Glomerular visceral epithelial cell (primary cell): Measurements from ENCODE around the gene MEMO1.
A peak's percentile ranks its signal among the peaks of the same experiment; 100 is the strongest.
"Not testable (repeated sequence)": the region's sequence is repeated elsewhere in the genome, so short reads cannot be mapped to it uniquely, and the experiment has no call there.

Experiments
- DNase-seq: peaks from one replicate; pipeline ENCODE4 v3.0.0-alpha.2; 2016; ENCODE audit errors: extremely low spot score

MEMO1 gene

GRCh38 chr2:32010670-32011484 is at the start of gene MEMO1:
Gene MEMO1, minus strand, starts transcription at chr2:32011008. Its CDS starts 761 bp downstream, at chr2:32010247.
- peak; percentile 91 for DNase-seq

DNA sequence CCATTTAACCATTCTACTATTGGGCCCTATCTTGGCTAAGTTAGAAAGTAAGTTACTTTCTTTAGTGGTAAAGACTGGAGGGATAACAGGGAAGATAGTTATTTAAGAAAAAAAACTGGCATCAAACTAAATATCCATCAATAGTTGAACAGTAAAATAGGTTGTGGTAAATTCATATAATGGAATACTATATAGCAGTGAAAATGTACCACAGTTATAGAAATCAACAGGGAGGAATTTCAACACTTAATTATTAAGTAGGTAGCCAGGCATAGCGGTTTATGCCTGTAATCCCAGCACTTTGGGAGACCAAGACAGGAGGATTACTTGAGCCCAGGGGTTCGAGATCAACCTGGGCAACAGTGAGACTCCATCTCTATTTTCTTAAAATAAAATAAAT is 49.5 kb upstream of the MEMO1 start:
- no peak for DNase-seq

DNA sequence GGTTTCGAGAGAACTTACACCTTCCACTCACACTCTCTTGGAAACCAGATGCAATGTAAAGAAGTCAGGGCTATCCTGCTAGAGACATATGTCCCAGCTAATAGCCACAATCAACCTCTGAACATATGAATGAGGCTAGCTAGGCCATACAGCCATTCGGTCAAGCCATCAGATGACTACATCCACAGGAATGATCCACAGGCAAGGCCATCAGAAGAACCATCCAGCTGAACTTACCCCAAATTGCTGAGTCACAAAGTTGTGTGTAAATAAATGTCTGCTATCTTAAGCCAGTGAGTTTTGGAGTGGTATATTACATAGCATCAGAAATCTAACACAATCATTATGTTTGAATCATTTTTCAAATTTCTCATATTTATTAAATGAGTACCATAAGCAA is 47.3 kb upstream of the MEMO1 start:
- DNase-seq, result no peak

GRCh38 chr2:32054583-32054982 is 43.8 kb upstream of the MEMO1 start:
- DNase-seq, result not testable (repeated sequence)

DNA sequence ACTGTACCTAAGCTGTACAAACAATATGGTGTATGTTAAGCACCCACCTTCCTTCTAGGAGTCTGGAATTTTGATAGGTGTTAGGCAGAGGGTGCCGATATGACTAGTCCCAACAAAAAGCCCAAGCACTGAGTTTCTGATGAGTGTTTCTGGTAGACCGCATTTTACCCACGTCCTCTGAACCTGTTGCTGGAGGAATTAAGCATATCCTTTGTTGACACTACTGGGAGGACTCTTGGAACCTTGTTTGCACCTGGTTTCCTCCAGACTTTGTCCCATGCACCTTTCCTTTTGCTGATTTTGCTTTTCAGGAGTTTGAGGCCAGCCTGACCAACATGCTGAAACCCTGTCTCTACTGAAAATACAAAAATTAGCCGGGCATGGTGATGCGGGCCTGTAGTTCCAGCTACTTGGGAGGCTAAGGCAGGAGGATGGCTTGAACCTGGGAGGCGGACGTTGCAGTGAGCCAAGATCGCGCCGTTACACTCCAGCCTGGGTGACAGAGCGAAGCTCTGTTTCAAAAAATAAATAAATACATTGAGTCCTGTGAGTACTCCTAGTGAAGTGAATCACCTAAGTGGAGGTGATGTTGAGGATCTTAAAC is 41.1 kb upstream of the MEMO1 start:
- no peak for DNase-seq

DNA sequence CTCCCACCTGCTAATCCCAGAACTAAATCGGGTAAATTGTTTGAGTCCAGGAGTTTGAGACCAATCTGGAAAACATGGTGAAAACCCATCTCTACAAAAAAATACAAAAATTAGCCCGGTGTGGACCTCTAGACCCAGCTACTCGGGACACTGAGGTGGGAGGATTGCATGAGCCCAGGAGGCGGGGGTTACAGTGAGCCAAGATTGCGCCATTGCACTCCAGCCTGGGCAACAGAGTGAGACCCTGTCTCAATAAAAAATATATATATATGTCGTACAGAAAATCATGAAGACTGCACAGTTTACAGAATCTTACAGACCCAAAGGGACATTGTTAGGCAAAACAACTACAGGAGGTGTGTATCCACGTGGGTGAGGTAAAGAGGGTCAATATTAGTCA is 32.8 kb upstream of the MEMO1 start:
- DNase-seq, result no peak

- DNase-seq, result peak; percentile 93
These were observed 28.8 kb upstream of the MEMO1 start, which contains the start of gene DPY30 for GRCh38 chr2:32039447-32040219. Gene DPY30, minus strand, starts transcription at chr2:32039805. Its CDS starts 349 bp downstream, at chr2:32039456.

GRCh38 chr2:32034198-32034887 is 23.5 kb upstream of the MEMO1 start:
- DNase-seq, result peak; percentile 47

- DNase-seq, result peak; percentile 44
These were observed 8.1 kb upstream of the MEMO1 start for GRCh38 chr2:32018789-32019482.

- DNase-seq, result no peak
These were observed 2.1 kb upstream of the MEMO1 start for GRCh38 chr2:32012872-32013271.

DNA sequence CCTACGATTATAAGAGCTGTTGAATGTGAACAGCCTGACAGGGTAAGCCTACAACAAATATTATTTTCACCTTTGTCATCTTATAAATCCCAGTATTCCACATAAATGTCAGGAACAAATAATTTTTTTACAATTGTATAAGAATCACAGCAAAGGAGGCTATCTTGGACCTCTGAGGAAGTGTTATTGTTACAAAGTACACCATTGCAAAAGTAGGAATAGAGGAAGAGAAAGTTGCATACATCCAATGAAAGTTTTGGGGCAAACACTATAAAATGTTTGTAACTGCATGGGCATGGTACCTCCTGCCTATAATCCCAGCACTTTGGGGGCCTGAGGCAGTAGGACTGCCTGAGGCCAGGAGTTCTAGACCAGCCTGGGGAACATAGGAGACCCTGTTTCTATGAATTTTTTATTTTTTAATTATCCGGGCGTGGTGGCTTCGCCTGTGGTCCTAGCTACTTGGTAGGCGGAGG is 715 bp upstream of the MEMO1 start:
- no peak for DNase-seq

DNA sequence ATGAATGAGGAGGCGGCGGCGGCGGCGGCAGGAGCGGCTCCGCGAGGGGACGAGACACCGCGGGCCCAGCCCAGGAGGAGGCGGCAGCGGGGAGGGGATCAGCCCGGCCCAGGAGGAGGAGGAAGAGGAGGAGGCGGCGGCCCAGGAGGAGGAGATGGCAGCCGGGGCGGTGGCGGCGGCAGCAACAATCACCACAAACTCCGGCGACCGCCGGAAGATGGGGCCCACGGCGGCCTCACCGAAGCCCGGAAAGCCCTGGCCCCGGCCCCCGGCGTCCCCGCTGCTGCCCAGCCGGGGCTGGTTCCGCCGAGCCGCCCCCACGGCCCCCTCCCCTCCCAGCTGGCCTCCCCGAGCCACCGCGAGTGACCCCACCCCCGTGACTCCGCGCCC is 533 bp downstream of the MEMO1 start:
- peak; percentile 66 for DNase-seq

GRCh38 chr2:32009516-32010256 is 1.1 kb downstream of the MEMO1 start:
- peak; percentile 25 for DNase-seq

GRCh38 chr2:32008805-32009515 is 1.8 kb downstream of the MEMO1 start:
- peak; percentile 9 for DNase-seq

DNA sequence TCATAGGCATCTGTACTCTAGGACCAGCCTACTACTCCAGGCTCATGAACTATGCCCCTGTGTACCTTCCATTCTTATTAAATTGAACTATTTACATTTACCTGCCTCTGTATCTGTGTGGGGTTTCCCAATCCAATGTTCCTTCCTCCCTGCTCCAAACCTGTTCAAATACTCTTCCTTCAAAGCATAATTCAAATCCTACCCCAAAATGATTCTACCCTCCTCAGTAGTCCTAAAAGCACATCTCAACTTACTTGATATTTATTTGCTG is 3.8 kb downstream of the MEMO1 start:
- DNase-seq, result no peak

DNA sequence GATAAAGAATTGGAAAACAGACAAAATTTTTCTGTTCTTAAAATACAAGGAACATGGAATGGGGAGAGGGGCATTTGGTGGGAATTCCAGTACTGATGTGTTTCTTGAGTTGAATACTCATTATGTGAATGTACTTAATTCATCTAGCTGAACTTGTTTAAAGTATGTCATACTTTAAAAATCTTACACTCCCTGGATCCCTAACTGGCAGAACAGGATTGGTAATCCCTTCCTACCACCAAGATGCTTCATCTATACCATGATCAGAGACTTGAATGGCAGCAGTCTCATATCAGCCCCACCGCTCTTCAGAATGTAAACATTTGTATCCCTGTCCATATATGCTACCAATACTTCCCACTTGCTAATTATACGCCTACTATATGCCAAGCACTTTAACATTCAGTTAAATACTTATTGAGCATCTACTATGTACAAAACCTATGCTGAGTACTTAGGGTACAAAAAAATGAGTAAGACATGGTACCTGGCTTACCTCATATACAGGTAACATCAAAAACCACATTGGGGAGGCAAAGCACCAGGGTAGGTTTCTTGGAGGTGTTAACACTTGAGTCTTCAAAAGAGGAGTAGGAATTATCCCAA is 5.3 kb downstream of the MEMO1 start:
- no peak for DNase-seq

- DNase-seq, result no peak
These were observed 7.0 kb downstream of the MEMO1 start for GRCh38 chr2:32003791-32004190.

- DNase-seq, result no peak
These were observed 8.4 kb downstream of the MEMO1 start for GRCh38 chr2:32002406-32002805.

DNA sequence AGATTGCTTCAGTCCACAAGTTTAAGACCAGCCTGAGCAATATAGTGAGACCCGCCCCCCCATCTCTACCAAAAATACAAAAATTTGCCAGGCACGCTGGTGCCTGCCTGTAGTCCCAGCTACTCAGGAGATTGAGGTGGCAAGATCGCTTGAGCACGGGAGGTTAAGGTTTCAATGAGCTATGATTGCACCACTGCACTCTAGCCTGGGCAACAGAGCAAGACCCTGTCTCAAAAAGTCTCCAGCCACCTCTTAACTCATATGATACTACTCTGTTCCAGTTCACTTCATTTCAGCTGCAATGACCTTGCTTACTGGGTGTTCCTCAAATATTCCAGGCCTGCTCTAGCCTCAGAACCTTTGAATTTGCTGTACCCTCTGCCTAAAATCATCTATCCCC is 11.4 kb downstream of the MEMO1 start:
- DNase-seq, result no peak
